CD8-positive, alpha-beta memory T cell (primary cell): Measurements from ENCODE around the gene AVP. TPM values are rescaled to one million over a fixed set of nuclear protein-coding genes. Genes with fewer than 3 reads are reported as not detected.

ENCODE experiments used
- CTCF ChIA-PET: fragments of 350-600 bp; sonication (Branson Sonifier 250); formaldehyde crosslinking; loops from one replicate; lab custom pipeline; 2021; ENCODE audit warnings: antibody characterized with exemption; lab: Charles Lee
- POLR2A ChIA-PET: fragments of 350-600 bp; sonication (Branson Sonifier 250); formaldehyde crosslinking; loops from one replicate; lab custom pipeline; 2021; ENCODE audit warnings: antibody characterized with exemption; lab: Charles Lee
- DNase-seq, 5 donors: peaks; one replicate each; pipeline versions ENCODE4 v3.0.0 to v3.0.0-alpha.2; 2020 to 2022; ENCODE audit warnings: mixed read lengths in 1 of 5
- H3K27ac ChIP-seq: one replicate; pipeline ENCODE4 v1.7.0; 2013; ENCODE audit warnings: low read depth, mild to moderate bottlenecking, low read length, moderate library complexity
- H3K27me3 ChIP-seq: 2 replicates; pipeline ENCODE4 v1.7.0; 2013; ENCODE audit warnings: low read length, mild to moderate bottlenecking; ENCODE audit not compliant: insufficient read depth, poor library complexity, severe bottlenecking
- H3K36me3 ChIP-seq: 2 replicates; pipeline ENCODE4 v1.7.0; 2013; ENCODE audit warnings: mild to moderate bottlenecking, low read length, moderate library complexity; ENCODE audit not compliant: insufficient read depth
- H3K4me1 ChIP-seq: 2 replicates; pipeline ENCODE4 v1.7.0; 2013; ENCODE audit warnings: mild to moderate bottlenecking, low read length, moderate library complexity; ENCODE audit not compliant: insufficient read depth
- H3K4me3 ChIP-seq: 2 replicates; pipeline ENCODE4 v1.7.0; 2013; ENCODE audit warnings: mild to moderate bottlenecking, low read length
- H3K9me3 ChIP-seq: 2 replicates; pipeline ENCODE4 v1.7.0; 2013; ENCODE audit warnings: mild to moderate bottlenecking, low read length
- H3K27ac Mint-ChIP-seq, 8 donors: one replicate each; pipeline ENCODE4 v1.8.0; 2020 to 2021; ENCODE audit warnings: mixed read lengths in 8 of 8, mild to moderate bottlenecking in 6 of 8, inconsistent platforms in 3 of 8, moderate library complexity in 3 of 8
- H3K27me3 Mint-ChIP-seq, 2 donors: one replicate each; pipeline ENCODE4 v1.8.0; 2020 to 2021; ENCODE audit warnings: mixed read lengths in 2 of 2, mild to moderate bottlenecking in 1 of 2, moderate library complexity in 1 of 2
- H3K36me3 Mint-ChIP-seq, 3 donors: one replicate each; pipeline ENCODE4 v1.8.0; 2020 to 2021; ENCODE audit warnings: mixed read lengths in 3 of 3, inconsistent platforms in 1 of 3, mild to moderate bottlenecking in 1 of 3
- H3K4me1 Mint-ChIP-seq, 3 donors: one replicate each; pipeline ENCODE4 v1.8.0; 2020 to 2021; ENCODE audit warnings: mixed read lengths in 3 of 3, inconsistent platforms in 1 of 3, mild to moderate bottlenecking in 1 of 3
- H3K4me3 Mint-ChIP-seq, 7 donors: one replicate each; pipeline ENCODE4 v1.8.0; 2020 to 2021; ENCODE audit warnings: mixed read lengths in 7 of 7, mild to moderate bottlenecking in 6 of 7, moderate library complexity in 4 of 7, inconsistent platforms in 2 of 7
- H3K9me3 Mint-ChIP-seq, 5 donors: one replicate each; pipeline ENCODE4 v1.8.0; 2020 to 2022; ENCODE audit warnings: mixed read lengths in 5 of 5, mild to moderate bottlenecking in 3 of 5, moderate library complexity in 2 of 5, inconsistent platforms in 1 of 5
- polyA plus RNA-seq: library from polyadenylated mRNA; unstranded; fragments of 300-500 nt; fragmentation: Illumina TruSeq; gene quantifications from one replicate; pipeline ENCODE4 v1.2.3, GENCODE V29; 2021
- total RNA-seq, 2 experiments: library from RNA; stranded (reverse); gene quantifications; one replicate each; pipeline ENCODE4 v1.2.3, GENCODE V29; 2021

The AVP gene
- total RNA-seq, result not detected
- polyA plus RNA-seq, result not detected

- peaks cover 22% of the 10 kb centered on the region for H3K27me3 ChIP-seq
- Mint-ChIP-seq H3K4me1 (peaks cover 0 to 15% (median 0%) of the 10 kb centered on the region in 3 donors), H3K9me3 (no peaks in the 10 kb centered on the region), H3K36me3 (no peaks in the 10 kb centered on the region), H3K4me3 (peak within 1 kb of the TSS in 5 of 7 donors; percentile 9 to 73 (median 62)), H3K27me3 (peaks cover 33 to 56% of the 10 kb centered on the region in 2 donors), H3K27ac (peak within 1 kb of the TSS in 1 of 8 donors; percentile 71)
- ChIA-PET CTCF (interaction anchor here (0.7 kb wide), 1 partner anchor 15 kb away, joined by 3 read pairs; no protein-coding TSS in a partner anchor), POLR2A (no interaction called here)
- no peak within 1 kb of the TSS for H3K27ac ChIP-seq
- no peaks in the 10 kb centered on the region for H3K4me1 ChIP-seq
- DNase-seq, result no peak
- H3K36me3 ChIP-seq, result no peaks in the 10 kb centered on the region
- no peaks in the 10 kb centered on the region for H3K9me3 ChIP-seq
- no peak within 1 kb of the TSS for H3K4me3 ChIP-seq
These were observed at the start of gene AVP for GRCh38 chr20:3084283-3084985. Gene AVP, minus strand, starts transcription at chr20:3084724. Its CDS starts 50 bp downstream, at chr20:3084674.

- Mint-ChIP-seq H3K4me3 (no peak overlapping the region), H3K36me3 (peaks cover 0 to 15% (median 0%) of the 10 kb centered on the region in 3 donors), H3K9me3 (no peaks in the 10 kb centered on the region), H3K27me3 (no peaks in the 10 kb centered on the region), H3K4me1 (peaks cover 15 to 33% (median 30%) of the 10 kb centered on the region in 3 donors), H3K27ac (no peak overlapping the region)
- H3K9me3 ChIP-seq, result no peaks in the 10 kb centered on the region
- no peaks in the 10 kb centered on the region for H3K4me1 ChIP-seq
- ChIA-PET POLR2A (no interaction called here), CTCF (no interaction called here)
- H3K4me3 ChIP-seq, result no peak overlapping the region
- H3K36me3 ChIP-seq, result no peaks in the 10 kb centered on the region
- H3K27ac ChIP-seq, result no peak overlapping the region
- DNase-seq, result no peak
- no peaks in the 10 kb centered on the region for H3K27me3 ChIP-seq
These were observed 49.6 kb upstream of the AVP start for GRCh38 chr20:3134151-3134550.

GRCh38 chr20:3133155-3133554 is 48.6 kb upstream of the AVP start:
- ChIA-PET POLR2A (no interaction called here), CTCF (interaction anchor here (0.6 kb wide), 1 partner anchor 75 kb away, joined by 4 read pairs; no protein-coding TSS in a partner anchor)
- Histone ChIP-seq H3K27ac (no peak overlapping the region), H3K36me3 (no peaks in the 10 kb centered on the region), H3K27me3 (no peaks in the 10 kb centered on the region), H3K4me3 (no peak overlapping the region), H3K4me1 (no peaks in the 10 kb centered on the region), H3K9me3 (no peaks in the 10 kb centered on the region)
- DNase-seq, result no peak
- no peak overlapping the region for H3K4me3 Mint-ChIP-seq
- H3K4me1 Mint-ChIP-seq, result peaks cover 13 to 27% (median 25%) of the 10 kb centered on the region in 3 donors
- H3K27me3 Mint-ChIP-seq, result no peaks in the 10 kb centered on the region
- peaks cover 0 to 14% (median 0%) of the 10 kb centered on the region in 3 donors for H3K36me3 Mint-ChIP-seq
- no peak overlapping the region for H3K27ac Mint-ChIP-seq
- H3K9me3 Mint-ChIP-seq, result no peaks in the 10 kb centered on the region

DNA sequence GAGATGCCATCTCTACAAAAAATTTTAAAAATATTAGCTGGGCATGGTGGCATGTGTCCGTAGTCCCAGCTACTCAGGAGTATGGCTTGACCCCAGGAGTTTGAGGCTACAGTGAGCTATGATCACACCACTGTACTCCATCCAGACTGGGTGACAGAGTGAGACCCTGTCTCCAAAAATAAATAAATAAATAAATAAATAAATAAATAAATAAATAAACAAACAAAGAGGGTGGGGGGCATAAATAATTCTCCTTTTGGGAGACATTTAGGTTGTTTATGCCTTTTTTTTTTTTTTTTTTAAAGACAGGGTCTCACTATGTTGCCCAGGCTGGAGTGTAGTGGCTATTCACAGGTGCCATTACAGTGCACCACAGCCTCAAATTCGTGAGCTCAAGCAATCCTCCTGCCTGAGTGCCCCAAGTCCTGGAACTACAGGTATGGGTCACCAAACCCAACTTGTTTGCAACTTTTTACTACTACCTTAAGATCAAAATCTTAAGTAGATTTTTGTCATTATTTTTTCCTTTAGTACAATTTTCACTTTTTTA is 45.6 kb upstream of the AVP start:
- H3K36me3 Mint-ChIP-seq, result peaks cover 0 to 11% (median 0%) of the 10 kb centered on the region in 3 donors
- H3K36me3 ChIP-seq, result no peaks in the 10 kb centered on the region
- H3K4me3 ChIP-seq, result no peak overlapping the region
- DNase-seq, result no peak
- no peaks in the 10 kb centered on the region for H3K27me3 Mint-ChIP-seq
- no peaks in the 10 kb centered on the region for H3K9me3 Mint-ChIP-seq
- ChIA-PET CTCF (interaction anchor here (0.9 to 1.7 kb wide), 2 partner anchors 13 to 76 kb away, joined by 5 read pairs; no protein-coding TSS in a partner anchor), POLR2A (no interaction called here)
- peaks cover 7 to 12% (median 11%) of the 10 kb centered on the region in 3 donors for H3K4me1 Mint-ChIP-seq
- no peaks in the 10 kb centered on the region for H3K9me3 ChIP-seq
- no peak overlapping the region for H3K27ac Mint-ChIP-seq
- no peak overlapping the region for H3K27ac ChIP-seq
- no peaks in the 10 kb centered on the region for H3K27me3 ChIP-seq
- no peak overlapping the region for H3K4me3 Mint-ChIP-seq
- no peaks in the 10 kb centered on the region for H3K4me1 ChIP-seq

DNA sequence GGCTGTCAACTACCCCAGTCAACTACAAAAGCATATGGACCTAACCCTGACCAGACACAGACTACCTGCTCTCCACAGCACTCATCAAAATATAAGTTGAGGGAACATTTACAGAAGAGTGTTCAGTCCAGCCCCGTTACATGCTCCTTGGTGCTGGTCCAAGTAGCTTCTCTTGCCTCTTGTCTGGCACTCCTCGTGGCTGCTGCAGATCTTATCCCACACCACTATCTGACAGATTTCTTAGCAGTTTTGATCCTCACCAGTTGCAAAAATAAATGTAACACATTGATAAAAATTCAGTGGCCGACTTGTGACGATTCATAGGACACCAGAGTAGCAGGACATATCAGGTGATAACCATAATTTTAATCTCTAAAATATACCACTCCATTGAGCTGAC is 44.6 kb upstream of the AVP start:
- Histone ChIP-seq H3K4me1 (no peaks in the 10 kb centered on the region), H3K4me3 (no peak overlapping the region), H3K27me3 (no peaks in the 10 kb centered on the region), H3K36me3 (no peaks in the 10 kb centered on the region), H3K9me3 (no peaks in the 10 kb centered on the region), H3K27ac (no peak overlapping the region)
- POLR2A ChIA-PET, result interaction anchor here (0.6 kb wide), 1 partner anchor 12 kb away, joined by 4 read pairs; no protein-coding TSS in a partner anchor
- no peak for DNase-seq
- no peak overlapping the region for H3K4me3 Mint-ChIP-seq
- H3K4me1 Mint-ChIP-seq, result peaks cover 6 to 10% (median 8%) of the 10 kb centered on the region in 3 donors
- CTCF ChIA-PET, result interaction anchor here (1.7 kb wide), 1 partner anchor 75 kb away, joined by 5 read pairs; no protein-coding TSS in a partner anchor
- peak overlapping the region in 2 of 8 donors; percentile 40 to 77 for H3K27ac Mint-ChIP-seq
- H3K36me3 Mint-ChIP-seq, result peaks cover 0 to 10% (median 0%) of the 10 kb centered on the region in 3 donors
- no peaks in the 10 kb centered on the region for H3K27me3 Mint-ChIP-seq
- no peaks in the 10 kb centered on the region for H3K9me3 Mint-ChIP-seq

- Mint-ChIP-seq H3K4me1 (peaks cover 8 to 13% (median 13%) of the 10 kb centered on the region in 3 donors), H3K4me3 (no peak overlapping the region), H3K27ac (peak overlapping the region in 3 of 8 donors; percentile 6 to 77 (median 40)), H3K27me3 (no peaks in the 10 kb centered on the region), H3K9me3 (peaks cover 0 to 1% (median 0%) of the 10 kb centered on the region in 5 donors), H3K36me3 (peaks cover 1 to 12% (median 2%) of the 10 kb centered on the region in 3 donors)
- Histone ChIP-seq H3K36me3 (no peaks in the 10 kb centered on the region), H3K27me3 (no peaks in the 10 kb centered on the region), H3K4me3 (no peak overlapping the region), H3K27ac (no peak overlapping the region), H3K9me3 (no peaks in the 10 kb centered on the region), H3K4me1 (peaks cover 5% of the 10 kb centered on the region)
- ChIA-PET CTCF (interaction anchor here (1.7 kb wide), 1 partner anchor 75 kb away, joined by 5 read pairs; no protein-coding TSS in a partner anchor), POLR2A (no interaction called here)
- DNase-seq, result no peak
These were observed 43.9 kb upstream of the AVP start for GRCh38 chr20:3128275-3128984.

DNA sequence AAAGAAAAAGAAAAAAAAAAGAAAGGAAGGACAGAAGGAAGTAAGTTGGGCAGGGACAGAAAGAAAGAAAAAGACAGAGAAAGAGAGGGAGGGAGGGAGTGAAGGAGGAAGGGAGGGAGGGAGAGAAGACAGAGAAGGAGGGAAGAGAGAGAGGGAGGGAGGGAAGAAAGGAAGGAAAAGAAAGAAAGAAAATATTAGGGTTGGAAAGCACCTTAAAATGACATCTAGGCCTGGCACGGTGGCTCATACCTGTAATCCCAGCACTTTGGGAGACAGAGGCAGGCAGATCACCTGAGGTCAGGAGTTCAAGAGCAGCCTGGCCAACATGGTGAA is 42.0 kb upstream of the AVP start:
- peaks cover 0 to 2% (median 0%) of the 10 kb centered on the region in 5 donors for H3K9me3 Mint-ChIP-seq
- DNase-seq, result no peak
- Histone ChIP-seq H3K36me3 (no peaks in the 10 kb centered on the region), H3K27me3 (no peaks in the 10 kb centered on the region), H3K27ac (no peak overlapping the region), H3K4me1 (peaks cover 24% of the 10 kb centered on the region), H3K9me3 (no peaks in the 10 kb centered on the region), H3K4me3 (no peak overlapping the region)
- H3K36me3 Mint-ChIP-seq, result peaks cover 3 to 28% (median 12%) of the 10 kb centered on the region in 3 donors
- ChIA-PET CTCF (no interaction called here), POLR2A (no interaction called here)
- no peaks in the 10 kb centered on the region for H3K27me3 Mint-ChIP-seq
- H3K27ac Mint-ChIP-seq, result peak overlapping the region in 1 of 8 donors; percentile 38
- no peak overlapping the region for H3K4me3 Mint-ChIP-seq
- H3K4me1 Mint-ChIP-seq, result peaks cover 21 to 33% (median 29%) of the 10 kb centered on the region in 3 donors
